ENCODE measurements around the gene TULP4.
"Not testable (repeated sequence)": the region's sequence is repeated elsewhere in the genome, so short reads cannot be mapped to it uniquely, and the experiment has no call there.

The TULP4 gene

GRCh38 chr6:158384671-158385110 lies 72.4 kb downstream of the TULP4 start:
- Histone ChIP-seq H3K9ac (ENCODE audit: low read depth, low read length) (no peak overlapping the region), H3K27me3 (ENCODE audit: control insufficient read depth, insufficient read depth, low read length) (no peaks in the 10 kb centered on the region), H3K4me1 (ENCODE audit: control insufficient read depth, insufficient read depth, low read length) (peaks cover 12% of the 10 kb centered on the region), H3K9me3 (replicated peaks; ENCODE audit: low read length) (no peaks in the 10 kb centered on the region), H3K36me3 (ENCODE audit: insufficient read depth, low read length) (no peaks in the 10 kb centered on the region), H3K4me2 (ENCODE audit: low read length) (no peak overlapping the region), H3K4me3 (ENCODE audit: low read length) (no peak overlapping the region)

GRCh38 chr6:158387036-158387435 lies 74.8 kb downstream of the TULP4 start:
- H3K9me3 ChIP-seq (replicated peaks; ENCODE audit: low read length): no peaks in the 10 kb centered on the region
- H3K27me3 ChIP-seq (ENCODE audit: control insufficient read depth, insufficient read depth, low read length): no peaks in the 10 kb centered on the region
- no peak overlapping the region for H3K4me3 ChIP-seq (ENCODE audit: low read length)
- H3K9ac ChIP-seq (ENCODE audit: low read depth, low read length): no peak overlapping the region
- no peaks in the 10 kb centered on the region for H3K36me3 ChIP-seq (ENCODE audit: insufficient read depth, low read length)
- peaks cover 9% of the 10 kb centered on the region for H3K4me1 ChIP-seq (ENCODE audit: control insufficient read depth, insufficient read depth, low read length)
- no peak overlapping the region for H3K4me2 ChIP-seq (ENCODE audit: low read length)

GRCh38 chr6:158387578-158387977 lies 75.3 kb downstream of the TULP4 start:
- H3K4me3 ChIP-seq (ENCODE audit: low read length): no peak overlapping the region
- H3K27me3 ChIP-seq (ENCODE audit: control insufficient read depth, insufficient read depth, low read length): no peaks in the 10 kb centered on the region
- peaks cover 9% of the 10 kb centered on the region for H3K4me1 ChIP-seq (ENCODE audit: control insufficient read depth, insufficient read depth, low read length)

GRCh38 chr6:158388727-158389126 lies 76.5 kb downstream of the TULP4 start:
- H3K9ac ChIP-seq (ENCODE audit: low read depth, low read length): no peak overlapping the region
- no peaks in the 10 kb centered on the region for H3K9me3 ChIP-seq (replicated peaks; ENCODE audit: low read length)
- no peaks in the 10 kb centered on the region for H3K27me3 ChIP-seq (ENCODE audit: control insufficient read depth, insufficient read depth, low read length)
- no peaks in the 10 kb centered on the region for H3K36me3 ChIP-seq (ENCODE audit: insufficient read depth, low read length)
- H3K4me3 ChIP-seq (ENCODE audit: low read length): no peak overlapping the region
- no peak overlapping the region for H3K4me2 ChIP-seq (ENCODE audit: low read length)
- peaks cover 9% of the 10 kb centered on the region for H3K4me1 ChIP-seq (ENCODE audit: control insufficient read depth, insufficient read depth, low read length)

More at GRCh38 chr6:158387578-158387977, 75.3 kb downstream of the TULP4 start:
- Histone ChIP-seq H3K36me3 (ENCODE audit: insufficient read depth, low read length) (no peaks in the 10 kb centered on the region), H3K4me2 (ENCODE audit: low read length) (no peak overlapping the region), H3K9ac (ENCODE audit: low read depth, low read length) (no peak overlapping the region), H3K9me3 (replicated peaks; ENCODE audit: low read length) (no peaks in the 10 kb centered on the region)

- Histone ChIP-seq H3K4me1 (ENCODE audit: control insufficient read depth, insufficient read depth, low read length) (peaks cover 9% of the 10 kb centered on the region), H3K27me3 (ENCODE audit: control insufficient read depth, insufficient read depth, low read length) (no peaks in the 10 kb centered on the region), H3K9ac (ENCODE audit: low read depth, low read length) (no peak overlapping the region), H3K4me2 (ENCODE audit: low read length) (no peak overlapping the region), H3K36me3 (ENCODE audit: insufficient read depth, low read length) (no peaks in the 10 kb centered on the region), H3K9me3 (replicated peaks; ENCODE audit: low read length) (no peaks in the 10 kb centered on the region), H3K4me3 (ENCODE audit: low read length) (no peak overlapping the region)
Measured at GRCh38 chr6:158389193-158389919, 77.1 kb downstream of the TULP4 start.

GRCh38 chr6:158391276-158391675 lies 79.0 kb downstream of the TULP4 start:
- peaks cover 5% of the 10 kb centered on the region for H3K4me1 ChIP-seq (ENCODE audit: control insufficient read depth, insufficient read depth, low read length)
- H3K9me3 ChIP-seq (replicated peaks; ENCODE audit: low read length): no peaks in the 10 kb centered on the region
- no peak overlapping the region for H3K4me2 ChIP-seq (ENCODE audit: low read length)
- no peak overlapping the region for H3K4me3 ChIP-seq (ENCODE audit: low read length)
- no peaks in the 10 kb centered on the region for H3K36me3 ChIP-seq (ENCODE audit: insufficient read depth, low read length)
- H3K9ac ChIP-seq (ENCODE audit: low read depth, low read length): no peak overlapping the region
- H3K27me3 ChIP-seq (ENCODE audit: control insufficient read depth, insufficient read depth, low read length): no peaks in the 10 kb centered on the region

- H3K4me2 ChIP-seq (ENCODE audit: low read length); H3K4me3 ChIP-seq (ENCODE audit: low read length); H3K9me3 ChIP-seq (replicated peaks; ENCODE audit: low read length); H3K36me3 ChIP-seq (ENCODE audit: insufficient read depth, low read length); H3K4me1 ChIP-seq (ENCODE audit: control insufficient read depth, insufficient read depth, low read length); H3K27me3 ChIP-seq (ENCODE audit: control insufficient read depth, insufficient read depth, low read length); H3K9ac ChIP-seq (ENCODE audit: low read depth, low read length): not testable (repeated sequence)
Measured at GRCh38 chr6:158391977-158392376, 79.7 kb downstream of the TULP4 start.

GRCh38 chr6:158396136-158396535 lies 83.9 kb downstream of the TULP4 start:
- H3K9ac ChIP-seq (ENCODE audit: low read depth, low read length): no peak overlapping the region
- no peak overlapping the region for H3K4me3 ChIP-seq (ENCODE audit: low read length)
- no peaks in the 10 kb centered on the region for H3K36me3 ChIP-seq (ENCODE audit: insufficient read depth, low read length)
- no peak overlapping the region for H3K4me2 ChIP-seq (ENCODE audit: low read length)
- H3K9me3 ChIP-seq (replicated peaks; ENCODE audit: low read length): no peaks in the 10 kb centered on the region
- H3K4me1 ChIP-seq (ENCODE audit: control insufficient read depth, insufficient read depth, low read length): peaks cover 4% of the 10 kb centered on the region
- no peaks in the 10 kb centered on the region for H3K27me3 ChIP-seq (ENCODE audit: control insufficient read depth, insufficient read depth, low read length)

- Histone ChIP-seq H3K4me1 (ENCODE audit: control insufficient read depth, insufficient read depth, low read length) (no peaks in the 10 kb centered on the region), H3K27me3 (ENCODE audit: control insufficient read depth, insufficient read depth, low read length) (no peaks in the 10 kb centered on the region)
Measured at GRCh38 chr6:158397578-158397977, 85.3 kb downstream of the TULP4 start.

GRCh38 chr6:158398252-158399024 lies 86.2 kb downstream of the TULP4 start:
- Histone ChIP-seq H3K4me1 (ENCODE audit: control insufficient read depth, insufficient read depth, low read length) (no peaks in the 10 kb centered on the region), H3K4me2 (ENCODE audit: low read length) (no peak overlapping the region), H3K9me3 (replicated peaks; ENCODE audit: low read length) (no peaks in the 10 kb centered on the region), H3K9ac (ENCODE audit: low read depth, low read length) (no peak overlapping the region), H3K27me3 (ENCODE audit: control insufficient read depth, insufficient read depth, low read length) (no peaks in the 10 kb centered on the region), H3K36me3 (ENCODE audit: insufficient read depth, low read length) (no peaks in the 10 kb centered on the region), H3K4me3 (ENCODE audit: low read length) (no peak overlapping the region)

More at GRCh38 chr6:158397578-158397977, 85.3 kb downstream of the TULP4 start:
- Histone ChIP-seq H3K4me2 (ENCODE audit: low read length) (no peak overlapping the region), H3K9me3 (replicated peaks; ENCODE audit: low read length) (no peaks in the 10 kb centered on the region), H3K9ac (ENCODE audit: low read depth, low read length) (no peak overlapping the region), H3K4me3 (ENCODE audit: low read length) (no peak overlapping the region), H3K36me3 (ENCODE audit: insufficient read depth, low read length) (no peaks in the 10 kb centered on the region)

GRCh38 chr6:158399040-158399700 lies 86.9 kb downstream of the TULP4 start:
- no peak overlapping the region for H3K4me2 ChIP-seq (ENCODE audit: low read length)
- H3K4me3 ChIP-seq (ENCODE audit: low read length): no peak overlapping the region

More at GRCh38 chr6:158399040-158399700, 86.9 kb downstream of the TULP4 start:
- no peaks in the 10 kb centered on the region for H3K9me3 ChIP-seq (replicated peaks; ENCODE audit: low read length)
- no peaks in the 10 kb centered on the region for H3K36me3 ChIP-seq (ENCODE audit: insufficient read depth, low read length)
- no peak overlapping the region for H3K9ac ChIP-seq (ENCODE audit: low read depth, low read length)
- H3K4me1 ChIP-seq (ENCODE audit: control insufficient read depth, insufficient read depth, low read length): no peaks in the 10 kb centered on the region
- no peaks in the 10 kb centered on the region for H3K27me3 ChIP-seq (ENCODE audit: control insufficient read depth, insufficient read depth, low read length)

Measured in skeletal muscle satellite cell (primary cell).